ENCODE measurements around the gene TP53I11.

GRCh38 chr11:44962464-44962863, 11.8 kb upstream of the TP53I11 start:
- TF ChIP-seq, protein P1, sequence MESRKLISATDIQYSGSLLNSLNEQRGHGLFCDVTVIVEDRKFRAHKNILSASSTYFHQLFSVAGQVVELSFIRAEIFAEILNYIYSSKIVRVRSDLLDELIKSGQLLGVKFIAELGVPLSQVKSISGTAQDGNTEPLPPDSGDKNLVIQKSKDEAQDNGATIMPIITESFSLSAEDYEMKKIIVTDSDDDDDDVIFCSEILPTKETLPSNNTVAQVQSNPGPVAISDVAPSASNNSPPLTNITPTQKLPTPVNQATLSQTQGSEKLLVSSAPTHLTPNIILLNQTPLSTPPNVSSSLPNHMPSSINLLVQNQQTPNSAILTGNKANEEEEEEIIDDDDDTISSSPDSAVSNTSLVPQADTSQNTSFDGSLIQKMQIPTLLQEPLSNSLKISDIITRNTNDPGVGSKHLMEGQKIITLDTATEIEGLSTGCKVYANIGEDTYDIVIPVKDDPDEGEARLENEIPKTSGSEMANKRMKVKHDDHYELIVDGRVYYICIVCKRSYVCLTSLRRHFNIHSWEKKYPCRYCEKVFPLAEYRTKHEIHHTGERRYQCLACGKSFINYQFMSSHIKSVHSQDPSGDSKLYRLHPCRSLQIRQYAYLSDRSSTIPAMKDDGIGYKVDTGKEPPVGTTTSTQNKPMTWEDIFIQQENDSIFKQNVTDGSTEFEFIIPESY (CRISPR knock-in tag; IDR thresholded peaks at IDR 0.05) = no peak
- TF ChIP-seq ZNF350 (CRISPR knock-in tag; IDR thresholded peaks at IDR 0.05; ENCODE audit: borderline replicate concordance, low read depth) (no peak), REXO4 (CRISPR knock-in tag; IDR thresholded peaks at IDR 0.05; ENCODE audit: borderline replicate concordance) (no peak), PBX3 (CRISPR knock-in tag; IDR thresholded peaks at IDR 0.05; ENCODE audit: borderline replicate concordance) (no peak), SP2 (CRISPR knock-in tag; IDR thresholded peaks at IDR 0.05) (no peak), TEAD3 (CRISPR knock-in tag; optimal IDR thresholded peaks at IDR 0.05; ENCODE audit: borderline replicate concordance) (no peak), TP53 (CRISPR knock-in tag; conservative IDR thresholded peaks at IDR 0.05) (no peak)
- TF ChIP-seq, protein P2, sequence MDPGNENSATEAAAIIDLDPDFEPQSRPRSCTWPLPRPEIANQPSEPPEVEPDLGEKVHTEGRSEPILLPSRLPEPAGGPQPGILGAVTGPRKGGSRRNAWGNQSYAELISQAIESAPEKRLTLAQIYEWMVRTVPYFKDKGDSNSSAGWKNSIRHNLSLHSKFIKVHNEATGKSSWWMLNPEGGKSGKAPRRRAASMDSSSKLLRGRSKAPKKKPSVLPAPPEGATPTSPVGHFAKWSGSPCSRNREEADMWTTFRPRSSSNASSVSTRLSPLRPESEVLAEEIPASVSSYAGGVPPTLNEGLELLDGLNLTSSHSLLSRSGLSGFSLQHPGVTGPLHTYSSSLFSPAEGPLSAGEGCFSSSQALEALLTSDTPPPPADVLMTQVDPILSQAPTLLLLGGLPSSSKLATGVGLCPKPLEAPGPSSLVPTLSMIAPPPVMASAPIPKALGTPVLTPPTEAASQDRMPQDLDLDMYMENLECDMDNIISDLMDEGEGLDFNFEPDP (CRISPR knock-in tag; conservative IDR thresholded peaks at IDR 0.05) = no peak

All from HepG2 (cell line).